Natural killer cell treated with Interleukin-12 subunit alpha and Interleukin-12 subunit beta and Interleukin-15 and Interleukin-18, amount 100 ng/mL, for 72 hours (primary cell): ENCODE results near the gene CEP128. TPM values are rescaled to one million over a fixed set of nuclear protein-coding genes. Genes with fewer than 3 reads are reported as not detected.
"Not testable (repeated sequence)": the region's sequence is repeated elsewhere in the genome, so short reads cannot be mapped to it uniquely, and the experiment has no call there.

Source experiments
- ATAC-seq, 2 donors: fragments of 150-1000 bp; cut with Tn5 transposase in 1 of 2; sonication (Bioruptor Pico), chemical (Tn5 transposase) in 1 of 2; 2 replicates each; pipeline ENCODE4 v1.10.0; 2021
- DNase-seq: peaks from one replicate; pipeline ENCODE4 v3.0.0; 2022; ENCODE audit warnings: low spot score
- H3K27ac Mint-ChIP-seq, 2 donors: 1 replicate in 1 of 2; 2 replicates in 1 of 2; pipeline ENCODE4 v1.8.0; 2022; ENCODE audit warnings: mixed read lengths in 2 of 2, mild to moderate bottlenecking in 1 of 2, moderate library complexity in 1 of 2
- H3K27me3 Mint-ChIP-seq, 2 donors: 1 replicate in 1 of 2; 2 replicates in 1 of 2; pipeline ENCODE4 v1.8.0; 2022; ENCODE audit warnings: mixed read lengths in 2 of 2
- H3K36me3 Mint-ChIP-seq: one replicate; pipeline ENCODE4 v1.8.0; 2022; ENCODE audit warnings: mixed read lengths
- H3K4me1 Mint-ChIP-seq, 2 donors: 1 replicate in 1 of 2; 2 replicates in 1 of 2; pipeline ENCODE4 v1.8.0; 2022; ENCODE audit warnings: low read depth in 2 of 2, mixed read lengths in 2 of 2, mild to moderate bottlenecking in 1 of 2
- H3K4me3 Mint-ChIP-seq: one replicate; pipeline ENCODE4 v1.8.0; 2022; ENCODE audit warnings: mixed read lengths
- H3K9me3 Mint-ChIP-seq: 2 replicates; pipeline ENCODE4 v1.8.0; 2022; ENCODE audit warnings: mixed read lengths
- total RNA-seq, 2 donors: library from RNA; stranded (reverse); gene quantifications; one replicate each; pipeline ENCODE4 v1.2.3, GENCODE V29; 2022

Gene CEP128
- total RNA-seq, 2 donors from 2014 or later: 18.1 to 42.2 TPM

- DNase-seq (peak; percentile 71), ATAC-seq (peak; percentile 93 to 96)
- Mint-ChIP-seq H3K9me3 (no peaks in the 10 kb centered on the region), H3K27ac (peak overlapping the region; percentile 53 to 80), H3K36me3 (peaks cover 4% of the 10 kb centered on the region), H3K4me1 (peaks cover 18 to 43% of the 10 kb centered on the region in 2 donors), H3K27me3 (peaks cover 10 to 17% of the 10 kb centered on the region in 2 donors), H3K4me3 (peak overlapping the region; percentile 78)
Measured at GRCh38 chr14:80959496-80959895, 18.0 kb upstream of the CEP128 start.

- H3K9me3 Mint-ChIP-seq: no peaks in the 10 kb centered on the region
- peaks cover 4% of the 10 kb centered on the region for H3K36me3 Mint-ChIP-seq
- H3K4me1 Mint-ChIP-seq: peaks cover 18 to 44% of the 10 kb centered on the region in 2 donors
- H3K4me3 Mint-ChIP-seq: peak overlapping the region; percentile 78
- no peak for DNase-seq
- H3K27ac Mint-ChIP-seq: peak overlapping the region; percentile 53 to 80
- peaks cover 10 to 18% of the 10 kb centered on the region in 2 donors for H3K27me3 Mint-ChIP-seq
- no peak for ATAC-seq
Measured at GRCh38 chr14:80958939-80959338, 17.4 kb upstream of the CEP128 start.

- ATAC-seq (no peak), DNase-seq (no peak)
- peaks cover 18 to 44% of the 10 kb centered on the region in 2 donors for H3K4me1 Mint-ChIP-seq
- H3K4me3 Mint-ChIP-seq: peak overlapping the region; percentile 46
- H3K27ac Mint-ChIP-seq: peak overlapping the region in 1 of 2 donors; percentile 35
- H3K36me3 Mint-ChIP-seq: peaks cover 4% of the 10 kb centered on the region
- H3K27me3 Mint-ChIP-seq: peaks cover 10 to 18% of the 10 kb centered on the region in 2 donors
- no peaks in the 10 kb centered on the region for H3K9me3 Mint-ChIP-seq
Measured at GRCh38 chr14:80958226-80958625, 16.7 kb upstream of the CEP128 start.

GRCh38 chr14:80957613-80958012 is 16.1 kb upstream of the CEP128 start:
- Mint-ChIP-seq H3K27ac (peak overlapping the region in 1 of 2 donors; percentile 21), H3K4me3 (peak overlapping the region; percentile 45)
- ATAC-seq: no peak

GRCh38 chr14:80956922-80957321 is 15.4 kb upstream of the CEP128 start:
- Mint-ChIP-seq H3K4me1 (peaks cover 18 to 44% of the 10 kb centered on the region in 2 donors), H3K27me3 (peaks cover 12 to 18% of the 10 kb centered on the region in 2 donors), H3K4me3 (no peak overlapping the region), H3K9me3 (no peaks in the 10 kb centered on the region), H3K36me3 (peaks cover 4% of the 10 kb centered on the region), H3K27ac (peak overlapping the region in 1 of 2 donors; percentile 21)
- ATAC-seq (no peak), DNase-seq (no peak)

More at GRCh38 chr14:80957613-80958012, 16.1 kb upstream of the CEP128 start:
- no peak for DNase-seq
- H3K27me3 Mint-ChIP-seq: peaks cover 12 to 18% of the 10 kb centered on the region in 2 donors
- H3K9me3 Mint-ChIP-seq: no peaks in the 10 kb centered on the region
- H3K4me1 Mint-ChIP-seq: peaks cover 18 to 44% of the 10 kb centered on the region in 2 donors
- H3K36me3 Mint-ChIP-seq: peaks cover 4% of the 10 kb centered on the region

GRCh38 chr14:80956102-80956501 is 14.6 kb upstream of the CEP128 start:
- Mint-ChIP-seq H3K4me1 (peaks cover 18 to 44% of the 10 kb centered on the region in 2 donors), H3K27ac (no peak overlapping the region), H3K36me3 (peaks cover 4% of the 10 kb centered on the region), H3K27me3 (peaks cover 20 to 26% of the 10 kb centered on the region in 2 donors), H3K4me3 (no peak overlapping the region), H3K9me3 (no peaks in the 10 kb centered on the region)
- DNase-seq (no peak), ATAC-seq (no peak)

- H3K27me3 Mint-ChIP-seq: peaks cover 23 to 30% of the 10 kb centered on the region in 2 donors
- peaks cover 18 to 44% of the 10 kb centered on the region in 2 donors for H3K4me1 Mint-ChIP-seq
- H3K36me3 Mint-ChIP-seq: peaks cover 4% of the 10 kb centered on the region
- H3K27ac Mint-ChIP-seq: peak within 1 kb of the TSS in 1 of 2 donors; percentile 27
- H3K9me3 Mint-ChIP-seq: no peaks in the 10 kb centered on the region
- DNase-seq (no peak), ATAC-seq (no peak)
- H3K4me3 Mint-ChIP-seq: peak within 1 kb of the TSS; percentile 79
Measured at GRCh38 chr14:80955416-80955941, 13.9 kb upstream of the CEP128 start, which contains the start of gene TSHR. TSS of gene TSHR (plus strand) at chr14:80955621. CDS start at chr14:80955681, 60 bp downstream.

- H3K36me3 Mint-ChIP-seq: peaks cover 4% of the 10 kb centered on the region
- peak; percentile 64 to 72 for ATAC-seq
Measured at GRCh38 chr14:80954687-80955299, 13.3 kb upstream of the CEP128 start.

GRCh38 chr14:80953211-80953610 is 11.7 kb upstream of the CEP128 start:
- H3K27me3 Mint-ChIP-seq: peaks cover 37 to 49% of the 10 kb centered on the region in 2 donors
- not testable (repeated sequence) for H3K4me3 Mint-ChIP-seq

More at GRCh38 chr14:80954687-80955299, 13.3 kb upstream of the CEP128 start:
- Mint-ChIP-seq H3K4me3 (peak overlapping the region; percentile 79), H3K4me1 (peaks cover 18 to 37% of the 10 kb centered on the region in 2 donors), H3K27me3 (peaks cover 30 to 37% of the 10 kb centered on the region in 2 donors), H3K27ac (peak overlapping the region in 1 of 2 donors; percentile 27), H3K9me3 (no peaks in the 10 kb centered on the region)
- DNase-seq: peak; percentile 84

GRCh38 chr14:80951491-80951890 is 10.0 kb upstream of the CEP128 start:
- Mint-ChIP-seq H3K9me3 (no peaks in the 10 kb centered on the region), H3K27ac (no peak overlapping the region), H3K36me3 (no peaks in the 10 kb centered on the region), H3K4me1 (peaks cover 8 to 9% of the 10 kb centered on the region in 2 donors), H3K27me3 (peaks cover 38 to 41% of the 10 kb centered on the region in 2 donors), H3K4me3 (no peak overlapping the region)
- DNase-seq (no peak), ATAC-seq (no peak)

More at GRCh38 chr14:80953211-80953610, 11.7 kb upstream of the CEP128 start:
- not testable (repeated sequence) for H3K36me3 Mint-ChIP-seq, DNase-seq, H3K9me3 Mint-ChIP-seq, H3K27ac Mint-ChIP-seq, ATAC-seq
- H3K4me1 Mint-ChIP-seq: peaks cover 10 to 21% of the 10 kb centered on the region in 2 donors

GRCh38 chr14:80948291-80948690 is 6.8 kb upstream of the CEP128 start:
- no peaks in the 10 kb centered on the region for H3K36me3 Mint-ChIP-seq
- no peaks in the 10 kb centered on the region for H3K9me3 Mint-ChIP-seq
- no peak for ATAC-seq
- H3K4me1 Mint-ChIP-seq: peaks cover 5% of the 10 kb centered on the region in 2 donors
- no peak overlapping the region for H3K4me3 Mint-ChIP-seq
- H3K27me3 Mint-ChIP-seq: peaks cover 31 to 38% of the 10 kb centered on the region in 2 donors
- no peak for DNase-seq
- H3K27ac Mint-ChIP-seq: no peak overlapping the region

- no peaks in the 10 kb centered on the region for H3K36me3 Mint-ChIP-seq
- no peaks in the 10 kb centered on the region for H3K9me3 Mint-ChIP-seq
- H3K27ac Mint-ChIP-seq: no peak overlapping the region
- H3K27me3 Mint-ChIP-seq: peaks cover 31 to 36% of the 10 kb centered on the region in 2 donors
- H3K4me3 Mint-ChIP-seq: no peak overlapping the region
- DNase-seq (no peak), ATAC-seq (peak in 1 of 2 donors; percentile 61)
- H3K4me1 Mint-ChIP-seq: peaks cover 15 to 18% of the 10 kb centered on the region in 2 donors
Measured at GRCh38 chr14:80946797-80947196, 5.3 kb upstream of the CEP128 start.

GRCh38 chr14:80946187-80946586 is 4.6 kb upstream of the CEP128 start:
- no peak overlapping the region for H3K4me3 Mint-ChIP-seq
- no peak for ATAC-seq
- H3K4me1 Mint-ChIP-seq: peaks cover 17 to 20% of the 10 kb centered on the region in 2 donors
- peaks cover 24 to 30% of the 10 kb centered on the region in 2 donors for H3K27me3 Mint-ChIP-seq
- DNase-seq: no peak
- H3K9me3 Mint-ChIP-seq: no peaks in the 10 kb centered on the region
- no peaks in the 10 kb centered on the region for H3K36me3 Mint-ChIP-seq
- H3K27ac Mint-ChIP-seq: no peak overlapping the region
